Heart right ventricle (tissue), 16 donors: ENCODE data around the gene GFY. TPM values are rescaled to one million over a fixed set of nuclear protein-coding genes. Genes with fewer than 3 reads are reported as not detected.

Experiments used
- ATAC-seq, 8 donors: fragments of 200-7000 bp; cut with Tn5 transposase; one replicate each; pipeline ENCODE4 v1.9.1; 2020; ENCODE audit warnings: mild to moderate bottlenecking in 8 of 8, moderate library complexity in 8 of 8, moderate number of reproducible peaks in 1 of 8
- DNase-seq, 2 donors: peaks; one replicate each; pipeline ENCODE4 v3.0.0-alpha.2; 2020
- H3K27ac ChIP-seq, 10 donors: fragments of 200-600 bp; sonication (generic) in 2 of 10; one replicate each; pipeline versions ENCODE4 v1.5.0 to v1.8.0; 2020 to 2022; ENCODE audit warnings: mild to moderate bottlenecking in 3 of 10
- H3K27me3 ChIP-seq, 7 donors: fragments of 200-600 bp; one replicate each; pipeline ENCODE4 v1.8.0; 2021 to 2022; ENCODE audit warnings: mild to moderate bottlenecking in 2 of 7
- H3K36me3 ChIP-seq, 9 donors: fragments of 200-600 bp; sonication (generic) in 1 of 9; one replicate each; pipeline versions ENCODE4 v1.5.0 to v1.8.0; 2020 to 2022; ENCODE audit warnings: mild to moderate bottlenecking in 2 of 9
- H3K4me1 ChIP-seq, 9 donors: fragments of 200-600 bp; sonication (generic) in 1 of 9; one replicate each; pipeline versions ENCODE4 v1.5.0 to v1.8.0; 2020 to 2022; ENCODE audit warnings: mild to moderate bottlenecking in 4 of 9
- H3K4me3 ChIP-seq, 10 donors: fragments of 200-600 bp; sonication (generic) in 2 of 10; one replicate each; pipeline versions ENCODE4 v1.5.0 to v1.8.0; 2020 to 2022; ENCODE audit warnings: mild to moderate bottlenecking in 7 of 10, moderate library complexity in 2 of 10
- H3K9me3 ChIP-seq, 11 donors: fragments of 200-600 bp in 10 of 11; sonication (generic) in 2 of 11; one replicate each; pipeline versions ENCODE4 v1.5.0 to v1.8.0; 2013 to 2022; ENCODE audit warnings: mild to moderate bottlenecking in 2 of 11, control low read depth in 1 of 11, moderate library complexity in 1 of 11
- WGBS, 2 donors: extraction: QIAGEN DNeasy Blood & Tissue Kit; methylation state at CpG; one replicate each; pipeline ENCODE4 v1.1.7; 2013; ENCODE audit warnings: inconsistent platforms in 1 of 2; 5-methylcytosine and 5-hydroxymethylcytosine counted together
- intact Hi-C, 10 donors: fragments of 100-400 bp; cut with DNase I; formaldehyde crosslinking; loops; one replicate each; pipeline versions ENCODE4 v1.11.1 to v1.14.2; 2022
- polyA plus RNA-seq, 2 donors: library from polyadenylated mRNA; stranded (reverse); fragments of 200-250 nt; gene quantifications; one replicate each; pipeline ENCODE4 v1.2.3, GENCODE V29; 2013
- total RNA-seq, 10 donors: library from RNA; stranded (reverse); fragmentation: NEBNext Ultra II Directional in 3 of 10; extraction: Animal tissue kit (Norgen Biotek cat#: 25700) in 3 of 10; gene quantifications; one replicate each; pipeline versions ENCODE4 v1.2.1 to v1.2.4, GENCODE V29; 2021 to 2023
- TF ChIP-seq, protein P1 (sequence below), 9 donors: fragments of 200-600 bp; sonication (generic) in 2 of 9; IDR thresholded peaks; one replicate each; pipeline versions ENCODE4 v1.5.0 to v1.8.0; 2021 to 2022; ENCODE audit warnings: antibody characterized with exemption in 9 of 9, mild to moderate bottlenecking in 5 of 9, moderate library complexity in 1 of 9
- donor health status: Arrhythmogenic right ventricular cardiomyopathy.
- donor health status: ischemic (EF 13 %, LVEDD 7.1; RV severe dilation, severe dysfunction).
- donor health status: healthy with polysubstance abuse.
- donor health status: DM: no; HTN: yes; CAD: no.
- donor health status: DM: no; HTN: no; CAD: no.
- donor health status: ischemic (EF 25% LVEDD 6.9; RV normal size, moderate dysfunction).
- donor health status: ischemic (EF 25% LVEDD 5.7; RV mildly dilated, moderate dysfunction).
- donor health status: healthy.
- donor health status: DM: yes; HTN: yes; CAD: no.
- donor health status: Ischemic cardiomyopathy.
- donor health status: ischemic (EF 35%, LVEDD 5.7; RV mildly dilated, moderate dysfunction).
- donor health status: nonischemic (EF 11% LVEDD 7.7; RV severe dilation, severe dysfunction).
- donor health status: DM: yes; HTN: yes; CAD: no.
- donor health status: PGD.
- donor health status: ischemic (EF 29% LVEDD 5.4; RV normal size, mild dysfunction).
- donor health status: nonischemic (EF 23%, LVEDD 6.1; RV moderate dilation, normal function).

The GFY gene
- total and polyA plus RNA-seq, 12 donors: 0.13 TPM; not detected in 11

DNA sequence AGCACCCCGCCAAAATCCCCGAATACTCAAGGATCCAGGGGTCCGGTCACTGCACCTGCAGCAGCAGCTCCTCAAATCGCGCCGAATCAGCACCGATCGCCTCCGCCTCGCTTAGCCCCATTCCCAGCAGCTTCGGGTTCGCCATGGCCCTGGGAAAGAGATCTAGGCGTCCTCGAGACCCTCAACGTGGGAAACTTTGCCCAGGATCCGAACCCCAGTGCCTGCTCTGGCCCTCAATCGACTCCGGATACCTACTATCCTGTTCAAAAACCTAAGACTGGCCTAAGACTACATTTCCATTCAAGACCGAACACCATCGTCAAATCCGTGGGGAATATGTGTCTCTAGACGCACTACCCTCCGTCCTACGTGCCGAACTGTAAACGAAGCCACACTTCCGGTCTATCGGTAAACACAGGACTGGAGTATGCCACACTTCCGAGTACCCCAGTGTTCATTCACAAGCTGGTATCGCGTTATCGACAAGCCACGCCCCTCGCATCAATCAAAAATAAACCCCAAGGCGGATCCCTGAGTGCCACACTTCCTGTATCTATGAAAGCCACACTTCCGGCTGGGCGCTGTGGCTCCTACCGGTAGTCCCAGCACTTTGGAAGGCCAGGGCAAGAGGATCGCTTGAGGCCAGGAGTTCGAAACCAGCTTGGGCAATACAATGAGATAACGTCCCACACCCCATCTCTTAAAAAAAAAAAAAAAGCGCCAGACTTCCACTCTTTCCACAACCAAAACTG lies 26.4 kb downstream of the GFY start, which contains the start of gene PIH1D1:
PIH1D1 (minus strand) TSS at position 385 of the 752 bp plus-strand sequence; CDS start at position 145, 240 bp downstream.
- H3K36me3 ChIP-seq: peaks cover 0 to 36% (median 0%) of the 10 kb centered on the region in 9 donors
- intact Hi-C loops: loop anchor here in 1 of 10 donors (5.0 kb wide), 1 partner anchor 226 kb away; the partner anchor contains the start of gene PRMT1
- peak within 1 kb of the TSS; percentile 40 to 91 (median 64) for H3K4me3 ChIP-seq
- ATAC-seq: peak; percentile 55 to 86 (median 84)
- no peaks in the 10 kb centered on the region for H3K9me3 ChIP-seq
- DNase-seq: peak; percentile 91 to 99
- peak within 1 kb of the TSS; percentile 85 to 96 (median 92) for H3K27ac ChIP-seq
- H3K27me3 ChIP-seq: no peaks in the 10 kb centered on the region
- WGBS, 2 donors: 1 to 5% methylated on average over 42 of the region's 42 CpGs
- TF ChIP-seq, protein P1, sequence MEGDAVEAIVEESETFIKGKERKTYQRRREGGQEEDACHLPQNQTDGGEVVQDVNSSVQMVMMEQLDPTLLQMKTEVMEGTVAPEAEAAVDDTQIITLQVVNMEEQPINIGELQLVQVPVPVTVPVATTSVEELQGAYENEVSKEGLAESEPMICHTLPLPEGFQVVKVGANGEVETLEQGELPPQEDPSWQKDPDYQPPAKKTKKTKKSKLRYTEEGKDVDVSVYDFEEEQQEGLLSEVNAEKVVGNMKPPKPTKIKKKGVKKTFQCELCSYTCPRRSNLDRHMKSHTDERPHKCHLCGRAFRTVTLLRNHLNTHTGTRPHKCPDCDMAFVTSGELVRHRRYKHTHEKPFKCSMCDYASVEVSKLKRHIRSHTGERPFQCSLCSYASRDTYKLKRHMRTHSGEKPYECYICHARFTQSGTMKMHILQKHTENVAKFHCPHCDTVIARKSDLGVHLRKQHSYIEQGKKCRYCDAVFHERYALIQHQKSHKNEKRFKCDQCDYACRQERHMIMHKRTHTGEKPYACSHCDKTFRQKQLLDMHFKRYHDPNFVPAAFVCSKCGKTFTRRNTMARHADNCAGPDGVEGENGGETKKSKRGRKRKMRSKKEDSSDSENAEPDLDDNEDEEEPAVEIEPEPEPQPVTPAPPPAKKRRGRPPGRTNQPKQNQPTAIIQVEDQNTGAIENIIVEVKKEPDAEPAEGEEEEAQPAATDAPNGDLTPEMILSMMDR (IDR thresholded peaks at IDR 0.05): peak in 3 of 9 donors; percentile 10 to 33 (median 10)
- H3K4me1 ChIP-seq: peaks cover 0 to 53% (median 21%) of the 10 kb centered on the region in 9 donors

DNA sequence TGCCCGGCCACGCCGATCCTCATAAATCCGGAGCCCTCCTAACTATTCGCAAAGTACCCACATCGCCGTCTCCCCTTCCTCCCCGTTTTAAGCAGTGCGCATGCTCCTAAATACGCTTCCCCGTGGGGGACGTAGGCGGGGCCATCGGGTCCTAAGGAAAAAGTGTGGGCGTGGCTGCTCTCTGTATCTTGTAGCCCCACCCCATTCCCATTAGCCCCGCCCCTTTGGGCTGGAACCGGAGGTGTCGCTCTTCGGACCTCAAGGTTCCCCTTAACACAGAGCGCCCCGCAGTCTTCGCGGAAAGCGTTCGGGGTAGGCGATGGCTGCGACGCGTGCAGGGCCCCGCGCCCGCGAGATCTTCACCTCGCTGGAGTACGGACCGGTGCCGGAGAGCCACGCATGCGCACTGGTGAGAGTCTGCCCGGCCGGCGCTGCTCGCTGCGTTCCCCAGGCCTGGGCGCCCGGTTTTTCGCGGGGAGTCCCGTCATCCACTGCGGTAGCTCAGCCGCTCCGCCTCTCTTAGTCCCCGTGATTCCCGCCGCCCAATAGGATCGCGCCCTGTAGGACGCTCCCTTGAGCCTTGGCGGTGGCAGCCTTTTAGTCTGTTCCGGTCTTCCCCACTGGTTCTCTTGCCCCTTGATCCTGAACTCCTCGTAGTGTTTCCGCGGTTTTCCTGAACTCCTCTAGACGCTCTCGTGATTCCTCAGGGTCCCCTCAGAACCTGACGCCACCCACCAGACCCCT lies 28.0 kb downstream of the GFY start, which contains the start of gene ALDH16A1:
ALDH16A1 (plus strand) TSS at position 213 of the 744 bp plus-strand sequence; CDS start at position 320, 107 bp downstream.
- Histone ChIP-seq H3K9me3 (no peaks in the 10 kb centered on the region), H3K4me1 (peaks cover 0 to 63% (median 36%) of the 10 kb centered on the region in 9 donors), H3K27me3 (no peaks in the 10 kb centered on the region), H3K36me3 (peaks cover 0 to 20% (median 0%) of the 10 kb centered on the region in 9 donors), H3K27ac (peak within 1 kb of the TSS; percentile 85 to 96 (median 92)), H3K4me3 (peak within 1 kb of the TSS; percentile 33 to 91 (median 63))
- ATAC-seq: peak; percentile 91 to 95 (median 94)
- WGBS, 2 donors: 0% methylated on average over 66 of the region's 66 CpGs
- TF ChIP-seq, protein P1 (IDR thresholded peaks at IDR 0.05): peak in 2 of 9 donors; percentile 2 to 20
- intact Hi-C loops: loop anchor here in 1 of 10 donors (5.0 kb wide), 1 partner anchor 224 kb away; the partner anchor contains the start of gene PRMT1
- DNase-seq: peak; percentile 97

DNA sequence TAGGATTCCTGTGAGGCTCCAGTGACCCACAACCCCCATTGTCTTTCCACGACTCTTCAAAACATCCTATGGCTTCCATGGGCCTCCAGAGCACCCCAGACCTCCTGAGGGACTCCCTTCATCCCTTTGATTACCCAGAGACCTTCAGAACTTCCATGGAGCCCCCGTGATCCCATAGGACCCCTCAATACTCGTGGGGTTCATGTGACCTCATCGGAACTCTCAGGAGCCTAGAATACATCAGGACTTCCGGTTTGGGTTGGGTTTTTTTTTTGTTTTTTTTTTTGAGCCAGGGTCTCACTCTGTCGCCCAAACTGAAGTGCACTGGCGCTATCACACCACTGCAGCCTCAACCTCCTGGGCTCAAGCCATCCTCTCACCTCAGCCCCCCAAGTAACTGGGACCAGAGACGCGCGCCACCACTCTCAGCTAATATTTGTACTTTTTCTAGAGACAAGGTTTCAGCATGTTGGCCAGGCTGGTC lies 28.6 kb downstream of the GFY start:
- WGBS, 2 donors: 37 to 40% methylated on average over 10 of the region's 10 CpGs
- TF ChIP-seq, protein P1 (IDR thresholded peaks at IDR 0.05): no peak
- Histone ChIP-seq H3K4me1 (peaks cover 0 to 65% (median 36%) of the 10 kb centered on the region in 9 donors), H3K36me3 (peaks cover 0 to 18% (median 0%) of the 10 kb centered on the region in 9 donors), H3K9me3 (no peaks in the 10 kb centered on the region), H3K27ac (peak overlapping the region; percentile 85 to 96 (median 92)), H3K27me3 (no peaks in the 10 kb centered on the region), H3K4me3 (peak overlapping the region; percentile 30 to 91 (median 63))
- DNase-seq (no peak), ATAC-seq (no peak)
- intact Hi-C loops: loop anchor here in 1 of 10 donors (5.0 kb wide), 1 partner anchor 224 kb away; the partner anchor contains the start of gene PRMT1

- 59 to 70% methylated on average over 5 of the region's 5 CpGs for WGBS, 2 donors
These were observed 30.6 kb downstream of the GFY start for GRCh38 chr19:49455773-49456172.

More at GRCh38 chr19:49455773-49456172, 30.6 kb downstream of the GFY start:
- intact Hi-C loops: no loop called here
- Histone ChIP-seq H3K9me3 (no peaks in the 10 kb centered on the region), H3K27me3 (no peaks in the 10 kb centered on the region), H3K27ac (peak overlapping the region in 8 of 10 donors; percentile 16 to 74 (median 64)), H3K36me3 (peaks cover 0 to 30% (median 0%) of the 10 kb centered on the region in 9 donors), H3K4me1 (peaks cover 0 to 59% (median 35%) of the 10 kb centered on the region in 9 donors), H3K4me3 (no peak overlapping the region)
- ATAC-seq (no peak), DNase-seq (no peak)
- TF ChIP-seq, protein P1 (IDR thresholded peaks at IDR 0.05): no peak
